GM12878 (cell line): ENCODE data around the gene C3orf20. TPM values are rescaled to one million over a fixed set of nuclear protein-coding genes. Genes with fewer than 3 reads are reported as not detected.

Experiments used
- ATAC-seq: fragments of 200-7000 bp; cut with Tn5 transposase; 3 replicates; pipeline ENCODE4 v1.9.1; 2020; ENCODE audit warnings: mild to moderate bottlenecking, moderate library complexity
- Bru-seq: library from RNA; stranded (reverse); fragments of 400-500 nt; gene quantifications from one replicate; lab custom pipeline; 2021; lab: Mats Ljungman, UMichigan
- BruChase-seq, 2 experiments: library from RNA; stranded (reverse); fragments of 400-500 nt; gene quantifications; one replicate each; lab custom pipeline; 2021; lab: Mats Ljungman, UMichigan
- BruUV-seq: library from RNA; stranded (reverse); fragments of 400-500 nt; replicated peaks from 2 replicates; lab custom pipeline; 2021; lab: Mats Ljungman, UMichigan
- CTCF ChIA-PET: fragments of 300-600 bp; sonication (Branson Sonifier 250); formaldehyde crosslinking; extraction: SDS; loops from one replicate; lab custom pipeline; 2021; ENCODE audit warnings: inconsistent platforms; lab: Yijun Ruan, JAX
- POLR2A ChIA-PET: fragments of 350-600 bp; formaldehyde crosslinking; extraction: SDS; loops from one replicate; lab custom pipeline; 2021; ENCODE audit warnings: inconsistent platforms; lab: Charles Lee
- RAD21 ChIA-PET: fragments of 300-600 bp; sonication (Branson Sonifier 250); formaldehyde crosslinking; loops from one replicate; lab custom pipeline; 2023; ENCODE audit warnings: antibody characterized with exemption; ENCODE audit not compliant: unreplicated experiment; lab: Charles Lee
- SMC1A ChIA-PET: fragments of 300-600 bp; sonication (Branson Sonifier 250); formaldehyde crosslinking; loops from one replicate; lab custom pipeline; 2023; ENCODE audit not compliant: unreplicated experiment, uncharacterized antibody; lab: Charles Lee
- DNase-seq: peaks from one replicate; pipeline ENCODE4 v3.0.0-alpha.2; 2011; ENCODE audit warnings: low read depth, low spot score
- FAIRE-seq: peaks from 3 replicates; lab custom pipeline; 2011; peaks lifted over from hg19 to GRCh38; lab: Jason Lieb, UNC
- H2AFZ ChIP-seq: 2 replicates; pipeline ENCODE4 v1.6.0; 2011; ENCODE audit warnings: low read depth, low read length, control low read depth; ENCODE audit not compliant: control insufficient read depth
- H3K27ac ChIP-seq: 2 replicates; pipeline ENCODE4 v1.5.1; 2011; ENCODE audit warnings: control low read depth; ENCODE audit not compliant: control insufficient read depth, insufficient read depth
- H3K27me3 ChIP-seq, 2 experiments: replicated peaks in 1 of 2; 2 replicates each; pipeline versions ENCODE4 v1.6.0 to v1.6.1; 2011; ENCODE audit warnings: low read length in 1 of 2; ENCODE audit not compliant: control insufficient read depth in 2 of 2, insufficient read depth in 2 of 2
- H3K36me3 ChIP-seq, 2 experiments: 2 replicates each; pipeline ENCODE4 v1.5.1; 2011; ENCODE audit warnings: low read length in 1 of 2; ENCODE audit not compliant: control insufficient read depth in 2 of 2, insufficient read depth in 2 of 2
- H3K4me1 ChIP-seq: 2 replicates; pipeline ENCODE4 v1.6.1; 2011; ENCODE audit warnings: mild to moderate bottlenecking, low read length, moderate library complexity, mixed read lengths; ENCODE audit not compliant: control insufficient read depth, insufficient read depth
- H3K4me2 ChIP-seq: 2 replicates; pipeline ENCODE4 v1.6.0; 2011; ENCODE audit warnings: control low read depth; ENCODE audit not compliant: control insufficient read depth, insufficient read depth
- H3K4me3 ChIP-seq: fragments of 200-600 bp; sonication (generic); 2 replicates; pipeline ENCODE4 v1.5.1; 2016
- H3K79me2 ChIP-seq: 2 replicates; pipeline ENCODE4 v1.6.0; 2011; ENCODE audit warnings: low read length; ENCODE audit not compliant: control insufficient read depth, insufficient read depth
- H3K9ac ChIP-seq: 2 replicates; pipeline ENCODE4 v1.8.0; 2011; ENCODE audit warnings: low read length, control low read depth, mixed read lengths; ENCODE audit not compliant: control insufficient read depth, insufficient read depth
- H3K9me3 ChIP-seq: replicated peaks from 3 replicates; pipeline ENCODE4 v1.5.1; 2011; ENCODE audit warnings: mild to moderate bottlenecking, low read length; ENCODE audit not compliant: control insufficient read depth, insufficient read depth
- H4K20me1 ChIP-seq: 2 replicates; pipeline ENCODE4 v1.6.0; 2011; ENCODE audit not compliant: control insufficient read depth, insufficient read depth
- FOS ChIP-seq: IDR thresholded peaks from 3 replicates; pipeline ENCODE4 v1.6.1; 2011; ENCODE audit warnings: borderline replicate concordance; ENCODE audit not compliant: insufficient read length; ENCODE audit errors: extremely low read depth
- KDM1A ChIP-seq: fragments of 200-600 bp; sonication (generic); IDR thresholded peaks from 2 replicates; pipeline ENCODE4 v1.6.1; 2016; ENCODE audit warnings: borderline replicate concordance
- POLR2AphosphoS2 ChIP-seq: IDR thresholded peaks from 2 replicates; pipeline ENCODE4 v1.6.1; 2011; ENCODE audit warnings: low read depth, mild to moderate bottlenecking, low read length, improper control_type of control experiment, moderate library complexity
- TARDBP ChIP-seq: IDR thresholded peaks from 2 replicates; pipeline ENCODE4 v1.6.1; 2016; ENCODE audit warnings: borderline replicate concordance
- YBX1 ChIP-seq: fragments of 450-650 bp; IDR thresholded peaks from 2 replicates; pipeline ENCODE4 v1.6.1; 2016; ENCODE audit warnings: antibody characterized with exemption
- ZNF217 ChIP-seq: fragments of 450-650 bp; IDR thresholded peaks from 2 replicates; pipeline ENCODE4 v1.6.1; 2017; ENCODE audit warnings: antibody characterized with exemption, mild to moderate bottlenecking
- WGBS: methylation state at CpG from one replicate; pipeline ENCODE4 v1.1.6; 2016; ENCODE audit warnings: low lambda C conversion rate; ENCODE audit not compliant: insufficient replicate concordance, insufficient coverage; ENCODE audit errors: missing lambda C conversion rate; 5-methylcytosine and 5-hydroxymethylcytosine counted together
- in situ Hi-C: fragments of 300-500 bp; cut with MboI; formaldehyde crosslinking; loops from 9 replicates; pipeline ENCODE4 v1.14.3; 2018; ENCODE audit warnings: mixed read lengths
- intact Hi-C: fragments of 100-400 bp; cut with micrococcal nuclease; formaldehyde crosslinking; loops from one replicate; pipeline ENCODE4 v1.14.2; 2022; ENCODE audit not compliant: unreplicated experiment
- long read RNA-seq, 2 experiments: library from polyadenylated mRNA; unstranded; transcript quantifications; one replicate each; pipeline ENCODE4 v2.0.0, GENCODE V29; 2019 to 2020
- polyA minus RNA-seq, 3 experiments: library from RNA; depleted of rRNA, polyadenylated mRNA; stranded (reverse); fragments of >200 nt; gene quantifications; 2 replicates each; pipeline ENCODE4 v1.2.3, GENCODE V29; 2011
- polyA plus RNA-seq, 11 experiments: library from polyadenylated mRNA; depleted of rRNA in 4 of 11; unstranded in 6 of 11; stranded (reverse) in 5 of 11; fragments of >200 nt; fragmentation: Nextera tagmentation in 4 of 11; fragmentation: Illumina TruSeq in 1 of 11; extraction: Ambion mirVana in 4 of 11; extraction: Trizol in 1 of 11; gene quantifications; 1 replicate in 1 of 11; 2 replicates in 10 of 11; pipeline versions ENCODE4 v1.2.1 to v1.2.3, GENCODE V29; 2011 to 2016; ENCODE audit warnings: inconsistent platforms in 2 of 11, missing spikeins in 2 of 11, low read depth in 1 of 11
- total RNA-seq, 4 experiments: library from RNA; depleted of rRNA in 3 of 4; stranded (reverse); fragments of >200 nt in 3 of 4; fragmentation: Illumina TruSeq in 1 of 4; extraction: Trizol in 1 of 4; gene quantifications; 2 replicates each; pipeline versions ENCODE4 v1.2.1 to v1.2.3, GENCODE V29; 2013 to 2021

C3orf20 gene
- total RNA-seq (2013; cell fraction: nucleolus; rRNA removed), result 3.2 and 3.4 TPM in 2 replicates
- 1.0 and 2.8 TPM in 2 replicates for total RNA-seq (2014; rRNA removed)
- 1.9 and 2.0 TPM in 2 replicates for total RNA-seq (2014; rRNA removed; fragmentation: Illumina TruSeq; extraction: Trizol)
- total RNA-seq (2021), result 1.6 and 2.0 TPM in 2 replicates
- polyA plus RNA-seq (2011; ENCODE audit: low read depth), result 0.33 TPM
- polyA plus RNA-seq (2011; rRNA removed), result 2.0 and 2.9 TPM in 2 replicates
- polyA plus RNA-seq (2011; cell fraction: cytosol; rRNA removed), result 1.3 and 2.1 TPM in 2 replicates
- polyA plus RNA-seq (2011; cell fraction: nucleus; rRNA removed), result 2.0 and 2.3 TPM in 2 replicates
- 0.52 and 1.3 TPM in 2 replicates for polyA plus RNA-seq (2012)
- 1.6 and 2.2 TPM in 2 replicates for polyA plus RNA-seq (2014; fragmentation: Illumina TruSeq; extraction: Trizol)
- polyA plus RNA-seq (2014; fragmentation: Nextera tagmentation; extraction: Ambion mirVana), result under 1 TPM; 0.05 to 0.15 TPM
- polyA plus RNA-seq (2014; rRNA removed), result 1.0 and 1.1 TPM in 2 replicates
- polyA plus RNA-seq (2016; fragmentation: Nextera tagmentation; extraction: Ambion mirVana), result under 1 TPM; 0.39 to 0.40 TPM
- 3.5 and 3.7 TPM in 2 replicates for polyA minus RNA-seq (2011; rRNA and poly(A)+ RNA removed)
- 0.73 and 2.0 TPM in 2 replicates for polyA minus RNA-seq (2011; cell fraction: cytosol; rRNA and poly(A)+ RNA removed)
- polyA minus RNA-seq (2011; cell fraction: nucleus; rRNA and poly(A)+ RNA removed), result 2.5 and 4.2 TPM in 2 replicates
- Bru-seq, nascent RNA, result percentile 50 among the genes with signal in this experiment
- percentile 67 among the genes with signal in this experiment for BruChase-seq, experiment 1, labeled RNA remaining after a 6-hour chase
- BruChase-seq, experiment 2, labeled RNA remaining after a 2-hour chase, result percentile 65 among the genes with signal in this experiment
- long read RNA-seq, experiment 1, partial matches to known transcripts, result 0 of 4 reads
- long read RNA-seq, experiment 1, other reads (novel, unspliced or antisense), result 4 of 4 reads
- long read RNA-seq, experiment 2, partial matches to known transcripts, result 0 of 14 reads
- long read RNA-seq, experiment 2, other reads (novel, unspliced or antisense), result 14 of 14 reads

DNA sequence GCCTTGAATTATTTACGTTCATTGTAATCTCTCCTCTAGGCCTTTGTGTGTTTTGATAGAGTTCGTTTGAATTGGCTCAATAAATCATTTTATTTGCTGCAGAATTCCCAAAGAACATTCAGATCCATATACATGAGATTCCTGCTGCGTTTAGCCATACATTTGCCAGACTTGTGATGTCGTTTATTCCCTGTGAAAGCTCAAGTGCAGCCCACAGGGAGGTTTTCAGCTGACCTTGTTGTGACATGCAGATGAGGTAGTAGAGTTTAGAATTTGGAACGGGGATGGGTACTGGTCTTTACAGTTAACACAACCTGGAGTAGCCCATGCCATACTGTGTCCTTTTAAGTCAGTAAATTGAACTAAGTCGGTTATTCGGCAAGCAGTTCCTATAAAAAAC is at the start of gene C3orf20:
Gene C3orf20, plus strand, starts transcription at position 301 of the 400 bp plus-strand sequence. CDS start 7,573 bp downstream, outside the sequence.
- CTCF ChIA-PET, result interaction anchor here (0.8 to 15.5 kb wide), 10 partner anchors 14 to 247 kb away, joined by 3 to 321 read pairs (median 4); no protein-coding TSS in a partner anchor
- POLR2A ChIA-PET, result interaction anchor here (1.8 kb wide), 1 partner anchor 106 kb away, joined by 4 read pairs; no protein-coding TSS in a partner anchor
- no peaks in the 10 kb centered on the region for H3K27me3 ChIP-seq
- no peak within 1 kb of the TSS for H3K4me3 ChIP-seq
- no peaks in the 10 kb centered on the region for H4K20me1 ChIP-seq
- intact Hi-C loops (no loop called here), in situ Hi-C loops (loop anchor here (5.0 kb wide), 2 partner anchors 107 to 247 kb away; no protein-coding TSS in a partner anchor)
- RAD21 ChIA-PET, result interaction anchor here (1.5 to 9.4 kb wide), 5 partner anchors 13 to 246 kb away, joined by 4 to 197 read pairs (median 11); no protein-coding TSS in a partner anchor
- H3K36me3 ChIP-seq, result peaks cover 11 to 15% of the 10 kb centered on the region in 2 experiments
- no peak within 1 kb of the TSS for H2AFZ ChIP-seq
- BruUV-seq, result no TSS peak
- DNase-seq, result no peak
- TF ChIP-seq FOS (no peak), YBX1 (no peak), ZNF217 (no peak), POLR2AphosphoS2 (no peak), TARDBP (no peak), KDM1A (no peak)
- no peak for FAIRE-seq
- H3K79me2 ChIP-seq, result no peaks in the 10 kb centered on the region
- no peak within 1 kb of the TSS for H3K27ac ChIP-seq
- 76% methylated on average over 7 of the region's 7 CpGs for WGBS
- no peak within 1 kb of the TSS for H3K9ac ChIP-seq
- no peaks in the 10 kb centered on the region; the same call in 2 of the 3 replicates for H3K9me3 ChIP-seq
- no peak for ATAC-seq
- SMC1A ChIA-PET, result interaction anchor here (1.3 to 12.2 kb wide), 7 partner anchors 13 to 246 kb away, joined by 3 to 274 read pairs (median 7); partner anchors contain the start of gene CCDC174
- no peak within 1 kb of the TSS for H3K4me2 ChIP-seq
- H3K4me1 ChIP-seq, result peaks cover 22% of the 10 kb centered on the region
